H1 (cell line): ENCODE measurements around the gene TMEM121B.

Source experiments
- CTCF ChIP-seq, 3 experiments: IDR thresholded peaks; 1 replicate in 2 of 3; 2 replicates in 1 of 3; pipeline versions ENCODE4 v1.5.1 to v1.6.1; 2011; ENCODE audit warnings: low read length in 3 of 3, mild to moderate bottlenecking in 3 of 3, inconsistent platforms in 2 of 3, low read depth in 1 of 3, moderate library complexity in 1 of 3; ENCODE audit not compliant: insufficient read depth in 1 of 3; ENCODE audit errors: control extremely low read depth in 1 of 3
- EP300 ChIP-seq, 2 experiments: IDR thresholded peaks; 1 replicate in 1 of 2; 2 replicates in 1 of 2; pipeline ENCODE4 v1.6.1; 2011 to 2012; ENCODE audit warnings: low read depth in 2 of 2, low read length in 2 of 2, mild to moderate bottlenecking in 2 of 2, borderline replicate concordance in 1 of 2, inconsistent platforms in 1 of 2, moderate library complexity in 1 of 2
- EZH2 ChIP-seq: fragments of 200-600 bp; sonication (generic); IDR thresholded peaks from 2 replicates; pipeline ENCODE4 v1.7.1; 2012; ENCODE audit warnings: low read depth, mild to moderate bottlenecking, moderate library complexity, low read length, inconsistent platforms; ENCODE audit not compliant: severe bottlenecking
- HDAC6 ChIP-seq: IDR thresholded peaks from one replicate; pipeline ENCODE4 v1.7.1; 2012; ENCODE audit warnings: low read depth, mild to moderate bottlenecking, inconsistent platforms, low read length, moderate library complexity
- POLR2A ChIP-seq, 2 experiments: IDR thresholded peaks; 1 replicate in 1 of 2; 2 replicates in 1 of 2; pipeline ENCODE4 v1.6.1; 2011; ENCODE audit warnings: low read depth in 2 of 2, low read length in 2 of 2, mild to moderate bottlenecking in 2 of 2; ENCODE audit errors: control extremely low read depth in 1 of 2
- POLR2AphosphoS5 ChIP-seq: IDR thresholded peaks from 2 replicates; pipeline ENCODE4 v1.6.1; 2011; ENCODE audit warnings: low read depth, low read length
- RAD21 ChIP-seq, 2 experiments: IDR thresholded peaks in 1 of 2; conservative IDR thresholded peaks in 1 of 2; 2 replicates each; pipeline ENCODE4 v1.6.1; 2011; ENCODE audit warnings: low read depth in 2 of 2, low read length in 2 of 2, improper control_type of control experiment in 1 of 2, inconsistent platforms in 1 of 2, mild to moderate bottlenecking in 1 of 2, moderate library complexity in 1 of 2
- RBBP5 ChIP-seq: IDR thresholded peaks from 2 replicates; pipeline ENCODE4 v1.7.1; 2012; ENCODE audit warnings: low read depth, mild to moderate bottlenecking, inconsistent platforms, low read length, moderate library complexity, borderline replicate concordance
- RFX5 ChIP-seq: IDR thresholded peaks from 2 replicates; pipeline ENCODE4 v1.6.1; 2011; ENCODE audit warnings: low read depth, low read length, improper control_type of control experiment, borderline replicate concordance
- SP1 ChIP-seq: IDR thresholded peaks from 2 replicates; pipeline ENCODE4 v1.6.1; 2011; ENCODE audit warnings: low read depth, low read length

DNA sequence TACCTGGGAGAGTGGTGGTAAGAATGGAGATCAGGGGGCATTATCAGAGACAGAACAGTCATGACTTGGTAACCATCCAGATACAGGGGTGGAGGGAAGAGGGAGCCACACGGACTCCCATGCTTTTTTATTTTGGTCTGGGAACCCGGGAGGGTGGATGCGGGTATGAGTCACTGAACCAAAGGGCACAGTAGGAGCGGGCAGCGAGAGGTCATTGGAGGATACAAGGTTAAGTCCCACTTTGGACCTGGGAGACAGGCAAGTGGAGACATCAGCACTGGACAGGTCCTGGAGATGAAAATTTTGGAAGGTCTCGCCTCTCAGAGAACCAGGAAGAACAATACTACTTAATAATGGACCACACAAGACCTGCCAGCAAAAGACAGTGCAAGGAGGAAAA is 31.2 kb upstream of the TMEM121B start:
- TF ChIP-seq POLR2A (IDR thresholded peaks at IDR 0.05; ENCODE audit: control extremely low read depth in 1 of 2, low read depth in 2 of 2, low read length in 2 of 2) = no peak
- no peak for TF ChIP-seq EP300 (IDR thresholded peaks at IDR 0.05; ENCODE audit: borderline replicate concordance in 1 of 2, low read depth in 2 of 2, low read length in 2 of 2)
- no peak for TF ChIP-seq CTCF (IDR thresholded peaks at IDR 0.05; ENCODE audit: control extremely low read depth in 1 of 3, insufficient read depth in 1 of 3, low read depth in 1 of 3, low read length in 3 of 3)
- TF ChIP-seq HDAC6 = no peak
- no peak for TF ChIP-seq POLR2AphosphoS5
- TF ChIP-seq RAD21 (IDR thresholded peaks at IDR 0.05 in 1 of 2, conservative IDR thresholded peaks at IDR 0.05 in 1 of 2; ENCODE audit: low read depth in 2 of 2, low read length in 2 of 2) = no peak
- TF ChIP-seq RFX5 = no peak
- TF ChIP-seq RBBP5 = no peak
- TF ChIP-seq SP1 = no peak
- no peak for TF ChIP-seq EZH2
